ENCODE results near the gene LRMDA. TPM values are rescaled to one million over a fixed set of nuclear protein-coding genes. Genes with fewer than 3 reads are reported as not detected.

Gene LRMDA
- total and polyA plus RNA-seq, 2 of the 13 experiments (the other 11 are each of a cell fraction or from before 2014, with no cell fraction given) = 13.4 to 22.0 TPM

DNA sequence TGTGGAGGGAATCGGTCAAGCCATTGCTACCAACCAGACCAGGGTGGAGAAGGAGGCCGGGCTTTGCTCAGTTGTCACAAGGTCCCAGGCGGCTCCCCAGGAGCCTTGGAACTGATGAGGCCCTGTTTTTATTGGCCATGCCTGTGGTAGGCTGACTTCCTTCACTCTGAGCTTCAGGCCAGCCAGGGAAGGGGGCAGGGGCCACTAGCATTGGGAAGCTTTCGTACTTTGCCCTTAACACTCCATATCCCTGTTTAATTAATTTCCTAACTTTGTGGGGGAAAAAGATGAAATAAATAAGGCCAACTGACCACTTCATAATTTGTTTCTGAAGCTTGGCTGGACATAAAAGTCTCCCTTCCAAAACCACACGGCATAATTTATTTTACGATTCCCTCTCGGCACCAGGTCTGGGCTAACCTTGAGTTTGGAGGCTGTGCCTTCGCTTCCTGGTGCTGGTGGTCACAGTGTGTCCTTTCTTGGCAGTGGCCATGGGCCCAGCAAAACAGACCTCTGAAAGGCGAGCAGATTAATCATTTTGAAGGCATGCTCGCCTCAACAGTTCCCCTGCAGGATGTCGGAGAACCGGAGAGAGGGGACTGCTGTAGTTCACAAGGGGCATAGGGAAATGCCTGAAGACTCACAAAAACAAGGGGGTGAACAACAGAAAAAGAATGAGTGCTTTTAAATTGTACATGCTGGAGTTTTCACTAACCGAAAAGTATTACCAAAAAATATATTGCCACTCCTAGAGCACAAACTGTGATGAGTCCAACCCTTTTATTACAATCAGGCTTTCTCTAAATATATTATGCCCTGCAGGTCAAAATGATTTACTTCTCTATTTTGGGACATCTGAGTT lies 966.0 kb downstream of the LRMDA start (continued):
- TF ChIP-seq IRF1 (CRISPR knock-in tag; IDR thresholded peaks at IDR 0.05; ENCODE audit: low read depth) = no peak
- no peak for TF ChIP-seq GZF1 (CRISPR knock-in tag; IDR thresholded peaks at IDR 0.05)

- in situ Hi-C loops (cut with HindIII; ENCODE audit: extremely low pct_ligation_motif_present, low pct_unique_long_range_greater_than_20kb) = no loop called here
Measured at GRCh38 chr10:76398043-76398710, 966.8 kb downstream of the LRMDA start.

More at GRCh38 chr10:76398043-76398710, 966.8 kb downstream of the LRMDA start:
- Histone ChIP-seq H3K4me3 (replicated peaks in 1 of 3; ENCODE audit: insufficient read depth in 1 of 3, low read depth in 2 of 3, low read length in 3 of 3) (no peak overlapping the region), H3K36me3 (replicated peaks in 1 of 2; ENCODE audit: control insufficient read depth in 1 of 2, insufficient read depth in 2 of 2, low read length in 2 of 2) (no peaks in the 10 kb centered on the region), H3K9me3 (ENCODE audit: low read length) (no peaks in the 10 kb centered on the region), H3K79me2 (ENCODE audit: insufficient read depth, low read length) (no peaks in the 10 kb centered on the region), H3K4me2 (ENCODE audit: low read depth, low read length) (no peak overlapping the region), H3K27me3 (ENCODE audit: control insufficient read depth in 1 of 2, insufficient read depth in 2 of 2, low read length in 2 of 2) (no peaks in the 10 kb centered on the region), H3K4me1 (ENCODE audit: insufficient read depth, low read length) (no peaks in the 10 kb centered on the region), H4K20me1 (ENCODE audit: insufficient read depth, low read length) (no peaks in the 10 kb centered on the region), H3K27ac (ENCODE audit: extremely low read length, insufficient read depth, low read length) (no peak overlapping the region), H2AFZ (ENCODE audit: low read length) (no peak overlapping the region), H3K9ac (ENCODE audit: insufficient read depth, low read depth, low read length) (no peak overlapping the region)
- no peak for TF ChIP-seq U2AF2 (IDR thresholded peaks at IDR 0.05; ENCODE audit: low read depth, low read length)
- TF ChIP-seq, protein P1, sequence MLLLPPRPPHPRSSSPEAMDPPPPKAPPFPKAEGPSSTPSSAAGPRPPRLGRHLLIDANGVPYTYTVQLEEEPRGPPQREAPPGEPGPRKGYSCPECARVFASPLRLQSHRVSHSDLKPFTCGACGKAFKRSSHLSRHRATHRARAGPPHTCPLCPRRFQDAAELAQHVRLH (CRISPR knock-in tag; IDR thresholded peaks at IDR 0.05; ENCODE audit: borderline replicate concordance, low read depth) = no peak
- TF ChIP-seq, protein P2, sequence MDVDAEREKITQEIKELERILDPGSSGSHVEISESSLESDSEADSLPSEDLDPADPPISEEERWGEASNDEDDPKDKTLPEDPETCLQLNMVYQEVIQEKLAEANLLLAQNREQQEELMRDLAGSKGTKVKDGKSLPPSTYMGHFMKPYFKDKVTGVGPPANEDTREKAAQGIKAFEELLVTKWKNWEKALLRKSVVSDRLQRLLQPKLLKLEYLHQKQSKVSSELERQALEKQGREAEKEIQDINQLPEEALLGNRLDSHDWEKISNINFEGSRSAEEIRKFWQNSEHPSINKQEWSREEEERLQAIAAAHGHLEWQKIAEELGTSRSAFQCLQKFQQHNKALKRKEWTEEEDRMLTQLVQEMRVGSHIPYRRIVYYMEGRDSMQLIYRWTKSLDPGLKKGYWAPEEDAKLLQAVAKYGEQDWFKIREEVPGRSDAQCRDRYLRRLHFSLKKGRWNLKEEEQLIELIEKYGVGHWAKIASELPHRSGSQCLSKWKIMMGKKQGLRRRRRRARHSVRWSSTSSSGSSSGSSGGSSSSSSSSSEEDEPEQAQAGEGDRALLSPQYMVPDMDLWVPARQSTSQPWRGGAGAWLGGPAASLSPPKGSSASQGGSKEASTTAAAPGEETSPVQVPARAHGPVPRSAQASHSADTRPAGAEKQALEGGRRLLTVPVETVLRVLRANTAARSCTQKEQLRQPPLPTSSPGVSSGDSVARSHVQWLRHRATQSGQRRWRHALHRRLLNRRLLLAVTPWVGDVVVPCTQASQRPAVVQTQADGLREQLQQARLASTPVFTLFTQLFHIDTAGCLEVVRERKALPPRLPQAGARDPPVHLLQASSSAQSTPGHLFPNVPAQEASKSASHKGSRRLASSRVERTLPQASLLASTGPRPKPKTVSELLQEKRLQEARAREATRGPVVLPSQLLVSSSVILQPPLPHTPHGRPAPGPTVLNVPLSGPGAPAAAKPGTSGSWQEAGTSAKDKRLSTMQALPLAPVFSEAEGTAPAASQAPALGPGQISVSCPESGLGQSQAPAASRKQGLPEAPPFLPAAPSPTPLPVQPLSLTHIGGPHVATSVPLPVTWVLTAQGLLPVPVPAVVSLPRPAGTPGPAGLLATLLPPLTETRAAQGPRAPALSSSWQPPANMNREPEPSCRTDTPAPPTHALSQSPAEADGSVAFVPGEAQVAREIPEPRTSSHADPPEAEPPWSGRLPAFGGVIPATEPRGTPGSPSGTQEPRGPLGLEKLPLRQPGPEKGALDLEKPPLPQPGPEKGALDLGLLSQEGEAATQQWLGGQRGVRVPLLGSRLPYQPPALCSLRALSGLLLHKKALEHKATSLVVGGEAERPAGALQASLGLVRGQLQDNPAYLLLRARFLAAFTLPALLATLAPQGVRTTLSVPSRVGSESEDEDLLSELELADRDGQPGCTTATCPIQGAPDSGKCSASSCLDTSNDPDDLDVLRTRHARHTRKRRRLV (CRISPR knock-in tag; IDR thresholded peaks at IDR 0.05) = no peak
- no peak for TF ChIP-seq BRCA1 (CRISPR knock-in tag; IDR thresholded peaks at IDR 0.05)
- TF ChIP-seq, protein P3, sequence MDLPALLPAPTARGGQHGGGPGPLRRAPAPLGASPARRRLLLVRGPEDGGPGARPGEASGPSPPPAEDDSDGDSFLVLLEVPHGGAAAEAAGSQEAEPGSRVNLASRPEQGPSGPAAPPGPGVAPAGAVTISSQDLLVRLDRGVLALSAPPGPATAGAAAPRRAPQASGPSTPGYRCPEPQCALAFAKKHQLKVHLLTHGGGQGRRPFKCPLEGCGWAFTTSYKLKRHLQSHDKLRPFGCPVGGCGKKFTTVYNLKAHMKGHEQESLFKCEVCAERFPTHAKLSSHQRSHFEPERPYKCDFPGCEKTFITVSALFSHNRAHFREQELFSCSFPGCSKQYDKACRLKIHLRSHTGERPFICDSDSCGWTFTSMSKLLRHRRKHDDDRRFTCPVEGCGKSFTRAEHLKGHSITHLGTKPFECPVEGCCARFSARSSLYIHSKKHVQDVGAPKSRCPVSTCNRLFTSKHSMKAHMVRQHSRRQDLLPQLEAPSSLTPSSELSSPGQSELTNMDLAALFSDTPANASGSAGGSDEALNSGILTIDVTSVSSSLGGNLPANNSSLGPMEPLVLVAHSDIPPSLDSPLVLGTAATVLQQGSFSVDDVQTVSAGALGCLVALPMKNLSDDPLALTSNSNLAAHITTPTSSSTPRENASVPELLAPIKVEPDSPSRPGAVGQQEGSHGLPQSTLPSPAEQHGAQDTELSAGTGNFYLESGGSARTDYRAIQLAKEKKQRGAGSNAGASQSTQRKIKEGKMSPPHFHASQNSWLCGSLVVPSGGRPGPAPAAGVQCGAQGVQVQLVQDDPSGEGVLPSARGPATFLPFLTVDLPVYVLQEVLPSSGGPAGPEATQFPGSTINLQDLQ (CRISPR knock-in tag; IDR thresholded peaks at IDR 0.05) = no peak
- no TSS peak for BruUV-seq (replicated peaks)
- FAIRE-seq = no peak
- WGBS (ENCODE audit: low lambda C conversion rate) = 68% methylated on average over 6 of the region's 6 CpGs
- CTCF ChIA-PET (ENCODE audit: low intra/inter-chr PET ratio, low total read pairs) = no interaction called here
- ATAC-seq = no peak
- DNase-seq (ENCODE audit: low spot score) = no peak
- POLR2A ChIA-PET = no interaction called here
- intact Hi-C loops (cut with micrococcal nuclease; ENCODE audit: unreplicated experiment) = no loop called here

Measured in HepG2 (cell line).